Measurements from ENCODE around the gene PRDM12. TPM values are rescaled to one million over a fixed set of nuclear protein-coding genes. Genes with fewer than 3 reads are reported as not detected.

The PRDM12 gene
- total RNA-seq, 2 donors from 2014 or later, result 0.39 TPM; not detected in 1

- Mint-ChIP-seq H3K4me1 (ENCODE audit: low read depth in 2 of 2) (peaks cover 27 to 29% of the 10 kb centered on the region in 2 donors), H3K9me3 (no peaks in the 10 kb centered on the region), H3K4me3 (peak overlapping the region; percentile 96), H3K27me3 (no peaks in the 10 kb centered on the region), H3K36me3 (no peaks in the 10 kb centered on the region), H3K27ac (no peak overlapping the region)
- no peak for ATAC-seq
- DNase-seq (ENCODE audit: low spot score), result no peak
Observed at GRCh38 chr9:130714586-130715110, 50.3 kb downstream of the PRDM12 start.

DNA sequence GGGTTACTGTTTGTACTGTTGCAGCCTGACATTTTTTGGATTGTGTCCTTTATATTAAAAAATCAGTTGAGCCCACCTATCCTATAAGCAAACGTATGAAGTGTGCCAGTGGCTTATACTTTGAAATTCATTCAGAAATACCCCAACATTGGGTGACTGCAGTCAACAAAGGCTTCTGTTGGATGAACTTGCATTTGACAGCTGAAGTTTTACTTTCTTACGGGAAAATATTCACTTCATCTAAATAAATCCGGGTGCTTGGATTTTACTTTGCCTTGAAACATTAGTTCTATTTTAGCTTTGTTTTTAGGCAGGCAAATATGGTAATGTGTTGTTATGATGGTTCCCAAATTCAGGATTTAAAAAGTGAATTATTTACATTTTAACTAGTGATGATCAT lies 50.9 kb downstream of the PRDM12 start:
- H3K4me3 Mint-ChIP-seq, result peak overlapping the region; percentile 96
- H3K27me3 Mint-ChIP-seq, result no peaks in the 10 kb centered on the region
- H3K36me3 Mint-ChIP-seq, result no peaks in the 10 kb centered on the region
- H3K27ac Mint-ChIP-seq, result no peak overlapping the region
- ATAC-seq (no peak), DNase-seq (ENCODE audit: low spot score) (no peak)
- peaks cover 29 to 30% of the 10 kb centered on the region in 2 donors for H3K4me1 Mint-ChIP-seq (ENCODE audit: low read depth in 2 of 2)
- H3K9me3 Mint-ChIP-seq, result no peaks in the 10 kb centered on the region

DNA sequence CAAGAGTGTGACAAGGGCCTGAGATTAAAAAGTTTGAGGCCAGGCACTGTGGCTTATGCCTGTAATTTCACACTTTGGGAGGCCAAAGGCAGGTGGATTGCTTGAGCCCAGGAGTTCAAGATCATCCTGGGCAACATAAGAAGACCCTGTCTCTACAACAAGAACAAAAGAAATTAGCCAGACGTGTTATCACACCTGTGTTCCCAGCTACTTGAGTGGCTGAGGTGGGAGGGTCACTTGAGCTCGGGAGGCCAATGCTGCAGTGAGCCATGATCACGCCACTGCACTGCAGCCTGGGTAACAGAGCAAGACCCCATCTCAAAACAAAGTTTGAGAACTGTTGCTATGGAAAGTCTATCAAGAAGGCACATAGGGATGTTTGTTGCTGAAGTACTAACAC lies 54.2 kb downstream of the PRDM12 start:
- Mint-ChIP-seq H3K27ac (no peak overlapping the region), H3K27me3 (no peaks in the 10 kb centered on the region), H3K36me3 (no peaks in the 10 kb centered on the region), H3K4me1 (ENCODE audit: low read depth in 2 of 2) (peaks cover 26 to 27% of the 10 kb centered on the region in 2 donors), H3K4me3 (no peak overlapping the region), H3K9me3 (no peaks in the 10 kb centered on the region)
- ATAC-seq (no peak), DNase-seq (ENCODE audit: low spot score) (no peak)

- H3K36me3 Mint-ChIP-seq, result no peaks in the 10 kb centered on the region
- no peak overlapping the region for H3K27ac Mint-ChIP-seq
- no peak overlapping the region for H3K4me3 Mint-ChIP-seq
- DNase-seq (ENCODE audit: low spot score) (no peak), ATAC-seq (no peak)
- H3K27me3 Mint-ChIP-seq, result no peaks in the 10 kb centered on the region
- no peaks in the 10 kb centered on the region for H3K9me3 Mint-ChIP-seq
- peaks cover 4 to 11% of the 10 kb centered on the region in 2 donors for H3K4me1 Mint-ChIP-seq (ENCODE audit: low read depth in 2 of 2)
Observed at GRCh38 chr9:130720762-130721161, 56.4 kb downstream of the PRDM12 start.

- Mint-ChIP-seq H3K4me3 (no peak overlapping the region), H3K4me1 (ENCODE audit: low read depth in 2 of 2) (peaks cover 12 to 18% of the 10 kb centered on the region in 2 donors), H3K36me3 (no peaks in the 10 kb centered on the region), H3K27me3 (no peaks in the 10 kb centered on the region), H3K27ac (no peak overlapping the region), H3K9me3 (no peaks in the 10 kb centered on the region)
- ATAC-seq (no peak), DNase-seq (ENCODE audit: low spot score) (no peak)
Observed at GRCh38 chr9:130728721-130729120, 64.3 kb downstream of the PRDM12 start.

GRCh38 chr9:130729145-130729544 lies 64.8 kb downstream of the PRDM12 start:
- Mint-ChIP-seq H3K9me3 (no peaks in the 10 kb centered on the region), H3K36me3 (no peaks in the 10 kb centered on the region), H3K27ac (peak overlapping the region in 1 of 2 donors; percentile 17), H3K4me1 (ENCODE audit: low read depth in 2 of 2) (peaks cover 12 to 18% of the 10 kb centered on the region in 2 donors), H3K27me3 (no peaks in the 10 kb centered on the region), H3K4me3 (no peak overlapping the region)
- ATAC-seq, result no peak
- no peak for DNase-seq (ENCODE audit: low spot score)

- H3K27me3 Mint-ChIP-seq, result no peaks in the 10 kb centered on the region
- ATAC-seq, result no peak
- H3K36me3 Mint-ChIP-seq, result no peaks in the 10 kb centered on the region
- no peak overlapping the region for H3K4me3 Mint-ChIP-seq
- no peaks in the 10 kb centered on the region for H3K9me3 Mint-ChIP-seq
- H3K4me1 Mint-ChIP-seq (ENCODE audit: low read depth in 2 of 2), result peaks cover 12 to 18% of the 10 kb centered on the region in 2 donors
- no peak for DNase-seq (ENCODE audit: low spot score)
- H3K27ac Mint-ChIP-seq, result no peak overlapping the region
Observed at GRCh38 chr9:130731355-130731754, 67.0 kb downstream of the PRDM12 start.

DNA sequence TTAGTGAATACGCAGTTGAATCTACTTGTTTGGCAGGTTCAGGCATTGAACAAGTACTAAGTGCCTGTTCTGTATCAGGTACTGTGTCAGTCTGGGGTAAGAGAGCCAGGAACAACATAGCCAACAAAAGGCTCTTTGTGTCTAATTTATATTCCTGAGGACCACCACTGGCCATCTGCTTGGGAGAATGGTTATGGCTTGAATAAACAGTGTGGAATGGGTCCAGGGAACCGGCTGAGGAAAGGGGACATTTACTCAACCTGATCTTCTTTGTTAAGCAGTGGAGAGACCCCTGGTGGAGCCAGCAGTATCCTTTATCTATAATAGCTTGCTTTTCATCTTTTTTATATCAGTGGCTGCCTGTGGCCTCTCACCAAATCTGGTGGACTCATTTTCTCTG lies 67.7 kb downstream of the PRDM12 start:
- no peaks in the 10 kb centered on the region for H3K9me3 Mint-ChIP-seq
- DNase-seq (ENCODE audit: low spot score) (no peak), ATAC-seq (no peak)
- H3K27me3 Mint-ChIP-seq, result no peaks in the 10 kb centered on the region
- no peaks in the 10 kb centered on the region for H3K36me3 Mint-ChIP-seq
- H3K4me3 Mint-ChIP-seq, result no peak overlapping the region
- H3K4me1 Mint-ChIP-seq (ENCODE audit: low read depth in 2 of 2), result peaks cover 12 to 18% of the 10 kb centered on the region in 2 donors
- H3K27ac Mint-ChIP-seq, result no peak overlapping the region

Other genes starting within 250 kb of the PRDM12 start
- not detected for gene ASS1, start 219.6 kb upstream of the PRDM12 start, total RNA-seq
- gene FUBP3, start 85.0 kb upstream of the PRDM12 start, total RNA-seq, result 10 to 100 TPM; 43.8 to 47.2 TPM
- 100 to 1,000 TPM in 1 of 2 donors, 10 to 100 TPM in 1; 58.8 to 103 TPM for gene EXOSC2, start 29.2 kb downstream of the PRDM12 start, total RNA-seq
- gene ABL1, start 170.7 kb downstream of the PRDM12 start, total RNA-seq, result 10 to 100 TPM; 28.1 to 45.2 TPM
- not detected for gene QRFP, start 232.2 kb downstream of the PRDM12 start, total RNA-seq